HCT116 (cell line): ENCODE data around the gene TMEM52.

ENCODE experiments used
- JUND ChIP-seq: IDR thresholded peaks from 2 replicates; pipeline ENCODE4 v1.6.1; 2012
- MAX ChIP-seq: IDR thresholded peaks from 2 replicates; pipeline ENCODE4 v1.6.1; 2012
- POLR2AphosphoS5 ChIP-seq: IDR thresholded peaks from 2 replicates; pipeline ENCODE4 v1.6.1; 2011; ENCODE audit warnings: mild to moderate bottlenecking, low read depth, low read length, moderate library complexity
- YY1 ChIP-seq: IDR thresholded peaks from 2 replicates; pipeline ENCODE4 v1.6.1; 2011; ENCODE audit warnings: low read length, low read depth, moderate library complexity, mild to moderate bottlenecking; ENCODE audit not compliant: insufficient replicate concordance; ENCODE audit errors: extremely low read depth
- TF ChIP-seq, protein P1 (sequence below), 3 experiments: fragments of 200-600 bp in 1 of 3; sonication (generic) in 1 of 3; IDR thresholded peaks in 2 of 3; conservative IDR thresholded peaks in 1 of 3; 2 replicates each; pipeline ENCODE4 v1.5.1; 2012 to 2017; ENCODE audit warnings: low read depth in 2 of 3, low read length in 2 of 3, antibody characterized with exemption in 1 of 3, borderline replicate concordance in 1 of 3, control low read depth in 1 of 3, mild to moderate bottlenecking in 1 of 3, mixed read lengths in 1 of 3, mixed run types in 1 of 3, moderate library complexity in 1 of 3; ENCODE audit not compliant: insufficient read depth in 1 of 3
- TF ChIP-seq, protein P2 (sequence below): IDR thresholded peaks from 2 replicates; pipeline ENCODE4 v1.6.1; 2012

DNA sequence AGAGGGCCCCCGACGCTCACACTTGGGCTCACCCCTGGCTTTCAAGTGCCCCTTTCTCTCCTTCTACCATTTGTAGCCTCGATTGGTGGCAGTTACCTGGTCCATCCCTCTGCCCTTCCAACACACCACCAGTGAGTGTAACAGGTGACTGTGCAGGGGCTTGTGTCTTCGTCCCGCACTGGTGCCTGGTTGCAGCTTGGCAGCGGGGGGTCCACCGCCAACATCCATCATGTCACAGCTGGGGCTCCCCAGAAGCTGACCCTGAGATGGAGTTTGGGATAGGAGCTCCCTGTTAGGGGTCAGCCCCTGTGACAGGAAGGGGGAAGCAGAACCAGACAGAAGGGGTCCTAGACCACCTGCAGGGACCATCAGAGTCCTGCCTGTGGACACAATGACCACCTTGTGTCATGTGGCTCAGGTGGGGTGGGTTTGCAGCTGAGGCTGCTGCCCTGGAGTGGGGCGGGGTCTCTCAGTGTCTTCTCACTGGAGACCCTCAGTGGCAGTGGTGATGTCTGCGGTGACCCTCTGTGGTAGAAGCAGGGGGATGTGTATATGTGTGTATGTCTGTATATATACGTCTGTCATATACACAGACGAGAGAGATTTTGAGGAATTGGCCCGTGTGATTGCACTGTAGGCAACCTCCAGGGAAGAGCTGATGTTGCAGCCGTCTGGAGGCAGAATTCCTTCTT, 7.6 kb downstream of the TMEM52 start:
- no peak for TF ChIP-seq YY1
- no peak for TF ChIP-seq MAX
- TF ChIP-seq, protein P1, sequence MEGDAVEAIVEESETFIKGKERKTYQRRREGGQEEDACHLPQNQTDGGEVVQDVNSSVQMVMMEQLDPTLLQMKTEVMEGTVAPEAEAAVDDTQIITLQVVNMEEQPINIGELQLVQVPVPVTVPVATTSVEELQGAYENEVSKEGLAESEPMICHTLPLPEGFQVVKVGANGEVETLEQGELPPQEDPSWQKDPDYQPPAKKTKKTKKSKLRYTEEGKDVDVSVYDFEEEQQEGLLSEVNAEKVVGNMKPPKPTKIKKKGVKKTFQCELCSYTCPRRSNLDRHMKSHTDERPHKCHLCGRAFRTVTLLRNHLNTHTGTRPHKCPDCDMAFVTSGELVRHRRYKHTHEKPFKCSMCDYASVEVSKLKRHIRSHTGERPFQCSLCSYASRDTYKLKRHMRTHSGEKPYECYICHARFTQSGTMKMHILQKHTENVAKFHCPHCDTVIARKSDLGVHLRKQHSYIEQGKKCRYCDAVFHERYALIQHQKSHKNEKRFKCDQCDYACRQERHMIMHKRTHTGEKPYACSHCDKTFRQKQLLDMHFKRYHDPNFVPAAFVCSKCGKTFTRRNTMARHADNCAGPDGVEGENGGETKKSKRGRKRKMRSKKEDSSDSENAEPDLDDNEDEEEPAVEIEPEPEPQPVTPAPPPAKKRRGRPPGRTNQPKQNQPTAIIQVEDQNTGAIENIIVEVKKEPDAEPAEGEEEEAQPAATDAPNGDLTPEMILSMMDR (IDR thresholded peaks at IDR 0.05 in 2 of 3, conservative IDR thresholded peaks at IDR 0.05 in 1 of 3; ENCODE audit: borderline replicate concordance in 1 of 3, insufficient read depth in 1 of 3, low read depth in 2 of 3, low read length in 2 of 3) = no peak
- no peak for TF ChIP-seq POLR2AphosphoS5
- TF ChIP-seq, protein P2, sequence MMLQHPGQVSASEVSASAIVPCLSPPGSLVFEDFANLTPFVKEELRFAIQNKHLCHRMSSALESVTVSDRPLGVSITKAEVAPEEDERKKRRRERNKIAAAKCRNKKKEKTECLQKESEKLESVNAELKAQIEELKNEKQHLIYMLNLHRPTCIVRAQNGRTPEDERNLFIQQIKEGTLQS = no peak
- TF ChIP-seq JUND = no peak
